Mesenteric fat pad (tissue), 1 donor: ENCODE data around the gene OR52A1. TPM values are rescaled to one million over a fixed set of nuclear protein-coding genes. Genes with fewer than 3 reads are reported as not detected.

Experiments
- DNase-seq: peaks from one replicate; pipeline ENCODE4 v3.0.0-alpha.2; 2020; ENCODE audit warnings: low spot score
- total RNA-seq: library from RNA; stranded (reverse); fragmentation: NEBNext Ultra II Directional; extraction: Animal tissue kit (Norgen Biotek cat#: 25700); gene quantifications from one replicate; pipeline ENCODE4 v1.2.1, GENCODE V29; 2021
- donor health status: DM: yes; HTN: yes; CAD: no.

OR52A1 gene
- total RNA-seq, 1 donor from 2014 or later, result not detected

DNA sequence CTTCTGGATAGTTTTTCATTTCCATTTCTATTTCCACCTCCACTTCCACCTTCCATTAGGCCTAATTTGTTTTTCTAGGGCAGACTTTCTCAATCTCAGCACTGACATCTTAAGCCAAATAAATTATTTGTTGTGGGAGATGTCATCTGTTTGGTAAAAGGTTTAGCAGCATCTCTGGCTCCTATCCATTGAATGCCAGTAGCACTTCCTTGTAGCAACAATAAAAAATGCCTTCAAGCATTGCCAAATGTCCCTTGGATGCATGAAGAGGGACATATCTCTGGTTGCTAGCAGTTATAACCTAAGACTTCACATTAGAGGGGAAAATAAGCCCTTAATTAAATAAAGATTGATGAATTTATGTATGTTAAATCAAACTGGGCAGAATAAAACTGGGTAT is 18.3 kb downstream of the OR52A1 start:
- DNase-seq, result no peak

DNA sequence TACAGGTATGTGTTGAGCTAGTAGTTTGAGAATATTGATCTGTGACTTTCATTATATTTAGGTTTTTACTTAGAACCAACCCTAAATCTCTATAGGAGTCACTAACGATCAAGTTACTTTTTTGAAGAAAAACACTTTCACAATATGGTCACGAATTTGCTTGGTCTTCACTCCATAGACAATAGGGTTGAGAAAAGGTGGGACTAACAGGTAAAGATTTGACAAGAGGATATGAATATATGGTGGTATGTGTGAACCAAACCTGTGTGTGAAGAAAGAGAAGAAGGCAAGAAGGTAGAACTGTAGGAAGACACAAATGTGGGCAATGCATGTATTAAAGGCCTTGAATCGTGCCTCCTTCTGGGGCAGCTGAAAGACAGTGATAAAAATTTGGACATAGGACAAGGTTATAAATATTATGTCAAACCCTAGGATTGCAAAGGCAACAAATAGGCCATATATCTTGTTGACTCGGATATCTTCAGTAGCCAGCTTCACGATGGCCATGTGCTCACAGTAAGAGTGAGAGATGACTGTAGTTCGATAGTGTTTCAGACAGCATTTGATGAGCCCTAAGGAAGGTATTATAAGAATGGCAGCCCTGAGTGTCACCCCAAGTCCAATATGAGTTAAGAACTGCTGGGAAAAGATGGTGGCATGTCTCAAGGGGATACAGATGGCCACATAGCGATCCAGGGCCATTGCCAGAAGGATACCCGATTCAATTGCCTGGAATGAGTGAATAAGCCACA is 22.8 kb downstream of the OR52A1 start:
- DNase-seq, result no peak

DNA sequence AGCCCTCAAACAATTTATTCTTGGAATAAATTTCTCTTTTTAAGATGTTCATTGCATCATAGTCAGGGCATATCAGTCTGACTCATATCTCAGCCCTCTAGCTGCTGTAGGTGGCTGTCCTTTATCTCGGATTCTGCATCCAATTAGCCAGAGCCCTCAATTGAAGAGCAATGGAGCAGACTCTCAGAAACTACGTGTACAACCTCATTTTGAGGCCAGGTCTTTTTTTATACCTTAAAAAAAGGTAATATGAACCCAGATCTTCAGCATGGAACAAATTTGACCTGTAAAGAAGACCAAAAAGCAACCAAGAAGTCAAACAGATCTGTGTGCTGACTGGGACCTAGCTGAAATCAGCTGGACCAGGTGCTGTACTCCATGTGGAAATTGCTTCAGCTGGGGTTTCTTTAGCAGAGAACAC is 25.1 kb downstream of the OR52A1 start:
- DNase-seq, result no peak

DNA sequence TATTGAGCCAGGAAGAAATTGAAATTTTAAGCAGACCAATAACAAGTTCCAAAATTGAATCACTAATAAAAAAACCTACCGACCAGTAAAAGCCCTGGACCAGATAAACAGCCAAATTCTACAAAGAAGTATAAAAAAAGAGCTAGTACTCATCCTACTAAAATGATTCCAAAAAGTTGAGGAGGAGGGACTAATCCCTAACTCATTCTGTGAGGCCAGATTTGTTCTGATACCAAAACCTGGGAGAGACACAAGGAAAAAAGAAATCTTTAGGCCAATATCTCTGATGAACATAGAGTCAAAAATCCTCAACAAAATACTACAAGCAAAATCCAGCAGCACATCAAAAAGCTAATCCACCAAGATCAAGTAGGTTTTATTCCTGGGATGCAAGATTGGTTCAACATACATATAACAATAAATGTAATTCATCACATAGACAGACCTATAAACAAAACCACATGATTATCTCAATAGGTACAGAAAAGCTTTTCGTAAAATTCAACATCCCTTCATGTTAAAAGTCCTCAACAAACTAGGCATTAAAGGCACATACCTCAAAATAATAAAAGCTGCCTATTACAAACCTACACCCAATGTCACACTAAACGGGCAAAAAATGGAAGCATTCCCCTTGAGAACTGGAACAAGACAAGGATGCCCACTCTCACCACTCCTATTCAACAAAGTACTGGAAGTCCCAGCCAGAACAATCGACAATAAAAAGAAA is 29.5 kb downstream of the OR52A1 start:
- DNase-seq, result no peak

DNA sequence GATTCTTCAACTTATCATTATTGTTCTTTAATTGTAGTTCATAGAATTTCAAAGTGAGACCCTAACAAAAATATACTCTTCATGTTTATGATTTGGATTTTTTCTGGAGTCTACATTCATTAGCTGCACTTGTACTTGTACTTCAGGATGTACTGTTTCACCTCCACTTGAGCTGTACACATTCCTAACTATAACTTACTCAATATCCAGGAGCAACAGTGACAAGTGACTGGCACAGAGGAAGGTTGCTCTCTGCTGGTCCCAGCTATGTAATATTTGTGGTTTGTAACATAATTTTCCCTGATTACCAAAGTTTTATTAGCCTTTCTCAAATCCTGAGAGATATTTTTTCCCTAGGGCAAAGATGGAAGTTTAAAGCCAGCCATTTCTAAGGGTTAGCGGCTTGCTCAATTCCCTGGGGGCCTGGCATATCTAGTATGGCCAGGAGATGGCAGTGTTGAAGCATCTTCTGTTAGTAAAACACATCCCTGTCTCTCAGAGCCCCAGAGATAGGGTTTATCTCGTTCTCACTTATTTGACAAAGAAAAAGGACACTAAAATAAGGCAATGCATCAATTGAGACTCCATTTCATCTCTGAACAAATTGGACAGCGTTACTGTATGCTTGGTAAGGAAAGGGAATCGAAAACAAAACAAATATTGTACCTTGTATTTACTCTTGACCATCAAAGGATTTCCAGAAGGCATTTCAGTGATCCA is 30.6 kb downstream of the OR52A1 start:
- DNase-seq, result no peak

DNA sequence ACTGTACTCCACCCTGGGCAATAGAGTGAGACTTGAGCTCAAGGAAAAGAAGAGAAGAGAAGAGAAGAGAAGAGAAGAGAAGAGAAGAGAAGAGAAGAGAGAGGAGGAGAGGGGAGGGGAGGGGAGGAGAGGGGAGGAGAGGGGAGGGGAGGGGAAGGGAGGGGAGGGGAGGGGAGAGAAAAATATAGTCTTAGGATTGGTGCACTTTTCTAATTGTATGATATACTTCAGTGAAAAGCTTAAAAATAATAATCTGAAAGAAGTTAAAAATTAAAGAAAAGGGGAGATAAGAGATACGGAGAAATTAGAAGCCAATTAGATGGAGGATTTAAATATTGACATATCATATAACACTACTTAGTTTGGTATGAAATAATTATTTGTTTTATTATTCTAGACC is 35.7 kb downstream of the OR52A1 start:
- no peak for DNase-seq

DNA sequence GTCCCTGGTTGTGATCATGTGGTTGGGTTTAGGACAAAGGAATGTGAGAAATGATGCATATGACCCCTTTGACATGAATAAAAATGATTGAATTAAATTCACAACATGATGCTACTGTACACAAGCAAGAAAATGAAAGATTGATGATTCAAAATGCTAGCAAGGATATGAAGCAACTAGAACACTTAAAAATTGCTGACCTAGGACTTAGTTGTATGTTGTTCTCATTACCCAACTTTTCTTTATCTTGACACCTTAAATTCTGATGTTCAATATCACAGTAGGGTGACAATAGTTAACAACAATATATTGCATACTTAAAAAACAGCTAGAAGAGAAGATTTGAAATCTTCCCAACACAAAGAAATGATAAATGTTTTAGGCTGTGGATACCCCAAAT is 37.0 kb downstream of the OR52A1 start:
- no peak for DNase-seq

DNA sequence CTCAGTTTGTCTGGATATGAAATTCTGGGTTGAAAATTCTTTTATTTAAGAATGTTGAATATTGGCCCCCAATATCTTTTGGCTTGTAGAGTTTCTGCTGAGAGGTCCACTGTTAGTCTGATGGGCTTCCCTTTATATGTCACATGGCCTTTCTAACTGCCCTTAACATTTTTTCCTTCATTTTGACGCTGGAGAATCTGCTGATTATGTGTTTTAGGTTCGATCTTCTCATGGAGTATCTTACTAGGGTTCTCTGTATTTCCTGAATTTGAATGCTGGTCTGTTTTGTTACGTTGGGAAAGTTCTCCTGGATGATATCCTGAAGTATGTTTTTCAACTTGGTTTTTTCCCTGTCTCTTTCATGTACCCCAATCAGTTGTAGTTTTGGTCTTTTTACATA is 39.2 kb downstream of the OR52A1 start:
- no peak for DNase-seq

DNA sequence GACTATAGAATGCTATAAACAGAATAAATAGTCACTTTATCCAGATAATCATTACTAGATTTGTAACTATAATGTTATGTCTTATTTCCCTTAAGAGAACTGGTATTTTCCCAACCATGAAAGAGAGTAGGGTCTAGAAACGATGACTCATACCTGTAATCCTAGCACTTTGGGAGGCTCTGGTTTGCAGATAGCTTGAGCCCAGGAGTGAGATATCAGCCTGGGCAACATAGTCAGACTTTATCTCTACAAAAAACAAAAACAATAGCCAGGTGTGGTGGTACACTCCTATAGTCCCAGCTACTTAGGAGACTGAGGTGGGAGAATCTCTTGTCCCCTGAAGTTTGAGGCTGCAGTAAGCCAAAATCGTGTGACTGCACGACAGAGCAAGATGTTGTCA is 47.3 kb downstream of the OR52A1 start:
- DNase-seq, result no peak

DNA sequence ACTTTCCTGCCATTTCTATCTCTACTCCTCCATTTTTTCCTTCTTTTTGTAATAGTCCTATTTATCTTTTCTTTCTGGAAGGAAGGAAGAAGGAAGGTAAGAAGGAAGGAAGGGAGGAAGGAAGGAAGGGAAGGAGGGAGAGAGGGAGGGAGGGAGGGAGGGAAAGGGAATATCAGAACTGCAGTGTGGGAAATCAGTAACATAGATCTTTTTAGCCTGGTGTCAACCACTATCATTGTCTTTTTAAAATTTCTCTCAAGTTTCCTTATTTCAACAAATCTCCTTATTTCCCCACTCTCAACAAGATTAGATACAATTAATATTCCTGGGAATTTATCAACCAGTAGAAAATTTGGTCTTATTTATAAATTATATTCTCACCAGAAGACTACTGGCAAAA is 51.5 kb downstream of the OR52A1 start:
- no peak for DNase-seq

DNA sequence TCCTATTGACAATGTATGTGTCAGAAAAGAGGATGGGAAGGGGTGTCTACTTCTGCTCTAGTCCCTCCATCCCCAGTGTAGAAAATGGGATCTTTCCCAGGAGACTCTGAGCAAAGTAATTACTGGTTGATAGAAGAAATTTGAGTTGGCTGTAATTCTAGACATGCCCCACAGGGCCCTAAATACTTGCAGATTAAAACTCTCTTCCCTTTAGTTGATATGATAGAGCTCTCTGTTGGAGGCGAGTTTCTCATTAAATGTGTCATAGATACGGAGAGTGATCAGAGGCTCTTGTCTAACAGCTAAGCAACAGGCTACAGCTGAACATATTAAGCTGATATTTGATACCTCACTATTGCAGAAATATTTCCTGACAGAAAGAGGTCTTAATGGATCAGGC is 52.3 kb downstream of the OR52A1 start:
- DNase-seq, result no peak

DNA sequence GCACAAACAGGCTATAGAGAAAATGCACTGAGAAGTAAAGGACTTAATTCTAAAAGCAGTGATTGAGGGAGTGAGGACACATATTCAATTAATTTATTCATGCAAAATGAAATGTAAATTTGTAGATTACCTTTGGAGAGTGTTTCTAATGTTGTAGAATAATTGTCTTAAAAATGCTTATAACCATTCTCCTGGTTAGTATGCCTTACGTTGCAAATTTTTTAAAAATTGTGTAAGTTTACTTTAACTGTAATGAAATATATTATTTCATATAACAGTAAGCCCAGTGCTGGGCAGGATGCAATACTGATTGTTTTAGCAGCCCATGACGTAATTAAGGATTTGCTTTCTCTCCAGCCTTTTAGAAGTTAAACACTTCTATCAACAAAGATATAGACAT is 58.5 kb downstream of the OR52A1 start:
- no peak for DNase-seq

Other genes starting within 250 kb of the OR52A1 start
- not detected for gene OR51G2, start 235.4 kb downstream of the OR52A1 start, total RNA-seq
- gene OR51G1, start 230.4 kb downstream of the OR52A1 start, total RNA-seq, result not detected
- not detected for gene OR51A4, start 207.2 kb downstream of the OR52A1 start, total RNA-seq
- not detected for gene OR51A2, start 199.0 kb downstream of the OR52A1 start, total RNA-seq
- not detected for gene OR51L1, start 159.9 kb downstream of the OR52A1 start, total RNA-seq
- not detected for gene OR52J3, start 108.2 kb downstream of the OR52A1 start, total RNA-seq
- not detected for gene OR52E2, start 95.1 kb downstream of the OR52A1 start, total RNA-seq
- not detected for gene OR52E1, start 85.2 kb downstream of the OR52A1 start, total RNA-seq
- not detected for gene OR52A5, start 16.4 kb downstream of the OR52A1 start, total RNA-seq
- gene OR51V1, start 45.9 kb upstream of the OR52A1 start, total RNA-seq, result not detected
- 346 TPM for gene HBB, start 72.3 kb upstream of the OR52A1 start, total RNA-seq
- gene HBD, start 79.7 kb upstream of the OR52A1 start, total RNA-seq, result 0.80 TPM
- not detected for gene HBG1, start 95.1 kb upstream of the OR52A1 start, total RNA-seq
- not detected for gene HBG2, start 100.0 kb upstream of the OR52A1 start, total RNA-seq
- gene HBE1, start 115.2 kb upstream of the OR52A1 start, total RNA-seq, result not detected
- gene OR51B4, start 147.2 kb upstream of the OR52A1 start, total RNA-seq, result not detected
- gene OR51B2, start 169.5 kb upstream of the OR52A1 start, total RNA-seq, result not detected
- not detected for gene OR51B5, start 188.8 kb upstream of the OR52A1 start, total RNA-seq
- gene OR51B6, start 196.8 kb upstream of the OR52A1 start, total RNA-seq, result not detected
- gene OR51M1, start 229.1 kb upstream of the OR52A1 start, total RNA-seq, result not detected